Middle frontal gyrus (tissue), 1 donor: ENCODE results near the gene PEAR1.
"Not testable (repeated sequence)": the region's sequence is repeated elsewhere in the genome, so short reads cannot be mapped to it uniquely, and the experiment has no call there.

Experiments used
- DNase-seq: peaks from one replicate; pipeline ENCODE4 v3.0.0-alpha.2; 2015; ENCODE audit warnings: low spot score; ENCODE audit errors: extremely low spot score

PEAR1 gene

GRCh38 chr1:156920233-156921052, 26.9 kb downstream of the PEAR1 start, which contains the start of gene LRRC71:
LRRC71 (plus strand) TSS chr1:156920632; CDS start chr1:156920804, 172 bp downstream.
- peak; percentile 9 for DNase-seq

DNA sequence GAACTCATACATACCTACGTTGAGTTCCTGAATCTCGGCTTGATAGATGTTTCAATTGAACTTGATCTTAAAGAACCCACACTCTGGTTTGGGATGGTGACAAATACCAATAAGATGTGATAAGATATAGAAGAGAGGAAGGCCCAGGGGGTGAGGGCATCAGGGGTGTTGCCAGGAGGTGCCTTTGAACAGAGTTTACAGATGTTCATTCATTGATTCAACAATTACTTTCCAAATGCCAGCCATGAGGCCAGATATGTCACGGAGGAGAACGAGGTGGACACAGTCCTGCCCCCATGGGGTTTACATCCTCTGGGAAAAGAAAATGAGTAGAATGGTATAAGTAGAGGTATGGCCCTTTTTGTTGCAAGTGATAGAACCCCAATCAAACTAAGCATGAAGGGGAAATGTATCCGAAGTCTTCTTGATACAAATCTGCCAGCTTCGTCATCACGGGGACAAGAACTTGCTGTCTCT, 27.6 kb downstream of the PEAR1 start:
- no peak for DNase-seq

DNA sequence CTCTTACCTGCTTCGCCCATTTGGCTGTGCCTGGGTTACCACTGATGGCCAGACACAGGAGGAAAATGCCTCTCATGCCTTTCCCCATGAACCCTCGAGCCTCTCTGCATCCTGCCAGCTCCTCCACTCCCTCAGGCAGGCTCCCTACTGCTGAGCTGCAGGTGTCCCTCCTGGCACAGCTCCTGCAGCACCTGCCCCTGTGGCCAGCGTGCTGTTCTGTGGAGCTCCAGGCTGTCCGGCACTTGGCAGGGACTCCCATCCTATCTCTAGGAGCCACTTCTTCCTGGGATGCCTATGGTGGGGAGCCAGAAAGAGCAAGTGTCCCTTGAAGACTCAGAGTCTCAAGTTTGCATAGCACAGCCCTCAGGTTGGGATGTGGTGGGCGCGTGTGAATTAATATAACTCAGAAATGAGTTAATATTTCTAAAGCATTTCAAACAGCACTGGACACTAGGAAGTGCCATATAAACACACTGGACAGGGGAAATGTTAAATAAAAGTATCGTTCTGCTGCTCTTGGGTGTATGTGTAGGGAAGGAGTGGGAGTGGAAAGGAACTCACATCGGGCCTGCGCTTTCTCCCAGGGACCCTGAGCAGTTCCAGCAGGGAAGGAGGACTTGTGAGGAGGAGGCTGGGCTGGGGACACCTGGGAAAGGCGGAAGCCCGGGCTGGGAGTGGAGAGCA, 29.6 kb downstream of the PEAR1 start:
- no peak for DNase-seq

GRCh38 chr1:156923670-156924477, 30.4 kb downstream of the PEAR1 start:
- no peak for DNase-seq

- DNase-seq = no peak
Observed at GRCh38 chr1:156924478-156925153, 31.1 kb downstream of the PEAR1 start.

- DNase-seq = no peak
Observed at GRCh38 chr1:156925154-156926010, 31.9 kb downstream of the PEAR1 start.

GRCh38 chr1:156926175-156926574, 32.7 kb downstream of the PEAR1 start:
- DNase-seq = no peak

DNA sequence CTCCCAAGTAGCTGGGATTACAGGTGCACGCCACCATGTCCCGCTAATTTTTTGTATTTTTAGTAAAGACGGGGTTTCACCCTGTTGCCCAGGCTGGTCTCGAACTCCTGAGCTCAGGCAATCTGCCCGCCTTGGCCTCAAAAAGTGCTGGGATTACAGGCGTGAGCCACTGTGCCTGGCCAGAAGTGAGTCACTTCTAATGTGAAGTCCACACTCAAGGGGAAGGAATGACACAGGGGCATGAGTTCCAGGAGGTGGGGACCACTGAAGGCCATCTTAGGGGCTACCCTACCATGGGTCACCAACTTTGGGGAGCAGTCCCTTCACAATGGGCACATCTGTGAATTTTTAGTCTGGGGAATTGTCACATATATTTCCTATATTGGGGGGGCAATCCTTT, 33.2 kb downstream of the PEAR1 start:
- not testable (repeated sequence) for DNase-seq

DNA sequence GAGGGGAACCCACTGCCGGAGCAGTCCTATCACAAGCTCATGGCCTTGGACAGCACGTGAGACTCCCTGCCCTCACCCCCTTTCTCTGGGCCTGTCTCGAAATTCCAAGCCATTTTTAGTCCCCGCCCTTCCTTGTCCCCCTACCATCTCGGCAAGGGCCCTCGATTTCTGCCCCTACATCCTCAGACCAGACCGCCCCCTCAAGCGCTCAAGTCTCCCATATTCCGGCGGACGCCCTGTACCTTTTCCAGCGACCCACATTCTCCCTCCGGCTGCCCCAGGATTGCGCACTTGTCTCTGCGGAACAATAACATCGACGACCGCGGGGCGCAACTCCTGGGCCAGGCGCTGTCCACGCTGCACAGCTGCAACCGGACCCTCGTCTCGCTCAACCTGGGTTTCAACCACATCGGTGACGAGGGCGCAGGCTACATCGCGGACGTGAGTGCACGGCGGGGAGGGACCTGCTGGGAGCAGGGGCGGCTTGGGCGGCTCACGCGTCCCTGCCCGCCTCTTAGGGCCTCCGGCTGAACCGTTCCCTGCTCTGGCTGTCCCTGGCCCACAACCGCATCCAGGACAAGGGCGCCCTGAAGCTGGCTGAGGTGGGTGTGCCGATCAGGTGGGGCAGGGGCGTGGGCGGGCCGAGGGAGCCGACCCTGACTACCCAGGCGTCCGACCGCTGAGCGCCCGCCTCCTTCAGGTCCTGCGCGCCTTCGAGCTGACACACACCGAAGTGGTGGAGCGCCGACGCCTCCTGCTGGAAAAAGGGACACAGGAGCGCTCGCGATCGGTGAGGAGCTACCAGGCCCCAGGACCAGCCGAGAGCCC, 33.9 kb downstream of the PEAR1 start:
- no peak for DNase-seq

DNA sequence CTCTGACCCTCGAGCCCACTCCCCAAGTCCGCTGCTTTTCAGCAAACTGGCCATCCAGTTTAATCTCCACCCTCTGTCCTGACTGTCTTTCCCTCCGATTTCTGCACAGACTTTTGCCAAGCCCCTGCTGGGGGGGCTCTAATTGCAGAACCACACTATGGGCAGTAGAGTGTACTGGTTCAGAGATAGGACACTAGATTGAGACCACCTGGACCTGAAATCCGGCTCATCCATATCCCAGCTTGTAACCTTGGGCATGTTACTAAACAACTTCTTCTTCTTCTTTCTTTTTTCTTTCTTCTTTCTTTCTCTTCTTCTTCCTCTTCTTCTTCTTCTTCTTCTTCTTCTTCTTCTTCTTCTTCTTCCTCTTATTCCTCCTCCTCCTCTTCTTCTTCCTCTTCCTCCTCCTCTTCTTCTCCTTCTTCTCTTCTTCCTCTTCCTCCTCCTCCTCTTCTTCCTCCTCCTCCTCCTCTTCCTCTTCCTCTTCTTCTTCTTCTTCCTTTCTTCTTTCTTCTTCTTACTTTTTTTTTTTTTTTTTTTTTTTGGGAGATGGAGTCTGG, 34.6 kb downstream of the PEAR1 start:
- DNase-seq = no peak

GRCh38 chr1:156929596-156930238, 36.2 kb downstream of the PEAR1 start:
- DNase-seq = no peak

GRCh38 chr1:156930483-156930882, 37.0 kb downstream of the PEAR1 start:
- no peak for DNase-seq

- DNase-seq = no peak
Observed at GRCh38 chr1:156931211-156931952, 37.9 kb downstream of the PEAR1 start.

- DNase-seq = no peak
Observed at GRCh38 chr1:156931974-156932710, 38.6 kb downstream of the PEAR1 start.

GRCh38 chr1:156933136-156933535, 39.6 kb downstream of the PEAR1 start:
- DNase-seq = no peak

DNA sequence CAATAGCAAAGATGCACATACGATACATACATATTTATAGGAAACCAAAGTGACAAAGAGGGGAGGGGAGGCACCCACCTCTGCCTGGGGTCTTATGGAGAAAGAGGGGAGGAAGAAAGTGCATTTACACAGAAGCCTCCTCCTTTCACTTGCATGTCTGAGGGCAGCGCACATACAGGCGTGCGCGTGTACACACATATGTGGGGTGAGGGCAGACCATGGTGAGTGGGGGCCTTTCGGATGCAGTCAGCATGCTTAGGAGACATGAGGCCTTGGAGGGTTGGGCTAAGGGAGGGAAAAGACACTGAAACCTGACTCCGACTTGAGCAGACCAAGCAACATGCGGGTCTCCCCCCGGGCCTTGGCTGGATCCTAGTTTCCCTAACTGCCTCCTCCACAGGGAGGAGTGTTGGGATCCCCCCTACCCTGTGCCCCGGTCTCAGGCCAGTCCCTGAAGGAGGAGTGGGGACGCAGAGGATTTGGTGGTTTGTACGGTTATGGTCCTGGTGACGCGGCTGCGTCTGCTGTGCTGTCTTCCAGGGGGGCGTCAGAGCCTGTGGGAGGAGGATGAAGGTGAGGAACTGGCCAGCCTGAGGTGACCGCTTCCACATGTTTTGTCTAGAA, 42.1 kb downstream of the PEAR1 start:
- no peak for DNase-seq

DNA sequence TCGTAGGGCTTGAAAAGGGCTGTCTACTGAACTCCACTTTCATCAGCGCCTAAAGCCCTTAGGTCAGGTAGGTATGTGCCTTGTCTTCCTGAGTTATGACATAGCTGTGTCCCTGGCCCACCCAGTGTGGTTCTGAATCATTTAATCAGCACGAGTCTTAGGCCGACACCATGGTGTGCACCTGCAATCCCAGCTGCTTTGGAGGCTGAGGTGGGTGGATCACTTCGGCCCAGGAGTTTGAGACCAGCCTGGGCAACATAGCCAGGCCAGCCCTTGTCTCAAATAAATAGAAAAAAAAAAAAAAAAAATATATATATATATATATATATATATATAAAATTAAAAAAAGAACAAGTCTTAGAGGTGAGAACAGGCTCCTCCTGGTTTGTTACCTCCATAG, 42.7 kb downstream of the PEAR1 start:
- no peak for DNase-seq
